Activated CD4-positive, alpha-beta T cell treated with anti-CD3 and anti-CD28 coated beads for 48 hours (primary cell): ENCODE data around the gene PSMD9.
A peak's percentile ranks its signal among the peaks of the same experiment; 100 is the strongest.
"Not testable (repeated sequence)": the region's sequence is repeated elsewhere in the genome, so short reads cannot be mapped to it uniquely, and the experiment has no call there.

Experiments used
- DNase-seq: peaks from one replicate; pipeline ENCODE4 v3.0.0-alpha.2; 2020

PSMD9 gene

GRCh38 chr12:121888478-121889273 lies at the start of gene PSMD9:
TSS of gene PSMD9 (plus strand) at chr12:121888790. CDS start at chr12:121888857, 67 bp downstream.
- peak; percentile 99 for DNase-seq

- DNase-seq = peak; percentile 100
These were observed 49.2 kb upstream of the PSMD9 start for GRCh38 chr12:121839106-121839992.

- DNase-seq = no peak
These were observed 48.4 kb upstream of the PSMD9 start for GRCh38 chr12:121839993-121840761.

GRCh38 chr12:121843236-121843982 lies 45.2 kb upstream of the PSMD9 start:
- no peak for DNase-seq

- DNase-seq = no peak
These were observed 42.9 kb upstream of the PSMD9 start for GRCh38 chr12:121845701-121846100.

- no peak for DNase-seq
These were observed 39.4 kb upstream of the PSMD9 start for GRCh38 chr12:121849211-121849610.

- DNase-seq = no peak
These were observed 38.9 kb upstream of the PSMD9 start for GRCh38 chr12:121849665-121850064.

- DNase-seq = not testable (repeated sequence)
These were observed 36.2 kb upstream of the PSMD9 start for GRCh38 chr12:121852392-121852791.

- no peak for DNase-seq
These were observed 31.0 kb upstream of the PSMD9 start for GRCh38 chr12:121857322-121858246.

GRCh38 chr12:121858318-121858661 lies 30.3 kb upstream of the PSMD9 start:
- DNase-seq = no peak

- DNase-seq = no peak
These were observed 29.7 kb upstream of the PSMD9 start, which contains the start of gene HPD for GRCh38 chr12:121858662-121859572. TSS of gene HPD (minus strand) at chr12:121858859. CDS start at chr12:121858823, 36 bp downstream.

GRCh38 chr12:121860257-121860656 lies 28.3 kb upstream of the PSMD9 start:
- no peak for DNase-seq

- not testable (repeated sequence) for DNase-seq
These were observed 27.9 kb upstream of the PSMD9 start for GRCh38 chr12:121860699-121861098.

- no peak for DNase-seq
These were observed 26.8 kb upstream of the PSMD9 start for GRCh38 chr12:121861636-121862254.

- no peak for DNase-seq
These were observed 22.3 kb upstream of the PSMD9 start for GRCh38 chr12:121866331-121866730.

- not testable (repeated sequence) for DNase-seq
These were observed 19.4 kb upstream of the PSMD9 start for GRCh38 chr12:121869229-121869628.

- DNase-seq = no peak
These were observed 17.1 kb upstream of the PSMD9 start for GRCh38 chr12:121871467-121871866.

GRCh38 chr12:121872546-121873215 lies 15.9 kb upstream of the PSMD9 start:
- peak; percentile 55 for DNase-seq

- no peak for DNase-seq
These were observed 15.4 kb upstream of the PSMD9 start for GRCh38 chr12:121873216-121873569.
